ENCODE measurements around the gene TIE1. TPM values are rescaled to one million over a fixed set of nuclear protein-coding genes. Genes with fewer than 3 reads are reported as not detected.

TIE1 gene
- polyA plus RNA-seq, 1 experiment: not detected

GRCh38 chr1:43294761-43295160 is 6.0 kb upstream of the TIE1 start:
- POLR2A ChIA-PET: no interaction called here
- CTCF ChIA-PET: interaction anchor here (0.8 to 1.4 kb wide), 4 partner anchors 9 to 68 kb away, joined by 3 read pairs; no protein-coding TSS in a partner anchor
- H3K27me3 ChIP-seq (ENCODE audit: control insufficient read depth, insufficient read depth, low read length): no peaks in the 10 kb centered on the region
- H3K36me3 ChIP-seq (ENCODE audit: control insufficient read depth, insufficient read depth, low read length): no peaks in the 10 kb centered on the region
- TF ChIP-seq, protein P1, sequence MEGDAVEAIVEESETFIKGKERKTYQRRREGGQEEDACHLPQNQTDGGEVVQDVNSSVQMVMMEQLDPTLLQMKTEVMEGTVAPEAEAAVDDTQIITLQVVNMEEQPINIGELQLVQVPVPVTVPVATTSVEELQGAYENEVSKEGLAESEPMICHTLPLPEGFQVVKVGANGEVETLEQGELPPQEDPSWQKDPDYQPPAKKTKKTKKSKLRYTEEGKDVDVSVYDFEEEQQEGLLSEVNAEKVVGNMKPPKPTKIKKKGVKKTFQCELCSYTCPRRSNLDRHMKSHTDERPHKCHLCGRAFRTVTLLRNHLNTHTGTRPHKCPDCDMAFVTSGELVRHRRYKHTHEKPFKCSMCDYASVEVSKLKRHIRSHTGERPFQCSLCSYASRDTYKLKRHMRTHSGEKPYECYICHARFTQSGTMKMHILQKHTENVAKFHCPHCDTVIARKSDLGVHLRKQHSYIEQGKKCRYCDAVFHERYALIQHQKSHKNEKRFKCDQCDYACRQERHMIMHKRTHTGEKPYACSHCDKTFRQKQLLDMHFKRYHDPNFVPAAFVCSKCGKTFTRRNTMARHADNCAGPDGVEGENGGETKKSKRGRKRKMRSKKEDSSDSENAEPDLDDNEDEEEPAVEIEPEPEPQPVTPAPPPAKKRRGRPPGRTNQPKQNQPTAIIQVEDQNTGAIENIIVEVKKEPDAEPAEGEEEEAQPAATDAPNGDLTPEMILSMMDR (IDR thresholded peaks at IDR 0.05; ENCODE audit: insufficient read depth, low read depth, low read length): no peak
- no peak for DNase-seq (ENCODE audit: low read depth)
- no peak overlapping the region for H3K4me3 ChIP-seq (ENCODE audit: low read depth, low read length)

DNA sequence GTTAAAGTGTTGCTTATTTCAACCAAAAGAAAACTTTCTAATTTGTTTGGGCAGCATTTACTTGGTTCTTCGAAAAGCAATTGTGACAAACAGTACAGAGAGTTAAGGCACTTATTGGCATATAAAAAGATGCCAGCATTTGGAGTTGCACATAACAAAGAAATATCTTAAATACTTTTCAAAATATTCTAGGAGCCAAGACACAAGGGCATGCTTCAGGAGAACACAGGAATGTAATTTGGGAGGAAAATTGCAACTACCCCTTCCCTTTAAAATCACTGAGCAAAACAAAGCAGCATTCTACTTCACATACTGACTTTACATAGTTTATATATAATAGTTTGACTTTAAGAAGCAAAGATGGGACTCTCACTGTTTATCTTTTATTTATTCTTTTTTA is 4.6 kb upstream of the TIE1 start:
- no peaks in the 10 kb centered on the region for H3K27me3 ChIP-seq (ENCODE audit: control insufficient read depth, insufficient read depth, low read length)
- POLR2A ChIA-PET: interaction anchor here (0.6 kb wide), 1 partner anchor 614 kb away, joined by 6 read pairs; the partner anchor contains the start of gene YBX1
- CTCF ChIA-PET: no interaction called here
- no peak for DNase-seq (ENCODE audit: low read depth)
- no peaks in the 10 kb centered on the region for H3K36me3 ChIP-seq (ENCODE audit: control insufficient read depth, insufficient read depth, low read length)
- TF ChIP-seq, protein P1 (IDR thresholded peaks at IDR 0.05; ENCODE audit: insufficient read depth, low read depth, low read length): no peak
- no peak overlapping the region for H3K4me3 ChIP-seq (ENCODE audit: low read depth, low read length)

GRCh38 chr1:43298055-43298454 is 2.7 kb upstream of the TIE1 start:
- H3K36me3 ChIP-seq (ENCODE audit: control insufficient read depth, insufficient read depth, low read length): no peaks in the 10 kb centered on the region
- H3K4me3 ChIP-seq (ENCODE audit: low read depth, low read length): no peak overlapping the region
- no peaks in the 10 kb centered on the region; the same call in 1 of the 2 replicates for H3K27me3 ChIP-seq (ENCODE audit: control insufficient read depth, insufficient read depth, low read length)
- POLR2A ChIA-PET: no interaction called here
- TF ChIP-seq, protein P1 (IDR thresholded peaks at IDR 0.05; ENCODE audit: insufficient read depth, low read depth, low read length): no peak
- no peak for DNase-seq (ENCODE audit: low read depth)
- CTCF ChIA-PET: no interaction called here

DNA sequence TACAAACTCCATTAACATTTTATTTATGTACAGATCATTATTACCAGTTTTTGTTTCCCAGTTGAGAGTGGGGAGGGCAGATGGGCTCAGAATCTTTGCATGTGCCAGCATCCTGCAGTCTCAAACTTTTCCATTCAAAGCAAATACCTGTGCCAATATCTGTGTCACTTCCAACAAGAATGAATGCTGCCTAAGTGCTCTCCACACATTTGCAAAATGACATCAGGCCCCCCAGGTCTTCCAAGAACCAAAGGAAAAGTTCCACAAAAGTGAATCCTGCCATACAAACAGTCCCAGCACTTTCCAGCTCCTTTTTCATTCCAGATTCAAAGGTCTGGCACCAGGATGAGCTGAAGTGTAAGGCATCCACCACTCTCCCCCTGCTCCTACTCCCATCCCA is 1.7 kb upstream of the TIE1 start:
- ChIA-PET CTCF (no interaction called here), POLR2A (no interaction called here)
- Histone ChIP-seq H3K27me3 (ENCODE audit: control insufficient read depth, insufficient read depth, low read length) (peaks cover 1% of the 10 kb centered on the region; the same call in 1 of the 2 replicates), H3K36me3 (ENCODE audit: control insufficient read depth, insufficient read depth, low read length) (no peaks in the 10 kb centered on the region), H3K4me3 (ENCODE audit: low read depth, low read length) (no peak overlapping the region)
- DNase-seq (ENCODE audit: low read depth): no peak
- TF ChIP-seq, protein P1 (IDR thresholded peaks at IDR 0.05; ENCODE audit: insufficient read depth, low read depth, low read length): no peak

DNA sequence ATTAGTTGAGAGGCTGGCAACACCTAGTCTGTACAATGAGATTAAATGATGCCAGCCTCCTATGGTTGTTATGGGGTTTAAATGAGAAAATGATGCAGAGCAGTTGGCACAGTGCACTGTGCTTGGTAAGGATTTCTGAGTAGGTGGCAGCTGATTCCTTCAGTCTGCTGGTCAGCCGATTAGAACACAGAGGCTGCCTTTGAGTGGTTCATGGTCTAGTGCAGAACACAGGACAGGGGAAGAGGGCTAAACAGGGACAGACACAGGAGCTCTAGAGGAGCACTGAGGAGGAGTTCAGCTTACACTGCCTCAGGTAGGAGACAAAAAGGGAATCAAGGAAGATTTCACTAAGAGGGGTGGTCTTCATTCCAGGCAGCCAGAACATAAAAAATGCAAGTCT is 1.4 kb downstream of the TIE1 start:
- H3K36me3 ChIP-seq (ENCODE audit: control insufficient read depth, insufficient read depth, low read length): no peaks in the 10 kb centered on the region
- ChIA-PET CTCF (no interaction called here), POLR2A (no interaction called here)
- peaks cover 1% of the 10 kb centered on the region; the same call in 1 of the 2 replicates for H3K27me3 ChIP-seq (ENCODE audit: control insufficient read depth, insufficient read depth, low read length)
- TF ChIP-seq, protein P1 (IDR thresholded peaks at IDR 0.05; ENCODE audit: insufficient read depth, low read depth, low read length): no peak
- no peak overlapping the region for H3K4me3 ChIP-seq (ENCODE audit: low read depth, low read length)
- DNase-seq (ENCODE audit: low read depth): no peak

Measured in BJ (cell line).